ENCODE data around the gene EVX2.

Gene EVX2

DNA sequence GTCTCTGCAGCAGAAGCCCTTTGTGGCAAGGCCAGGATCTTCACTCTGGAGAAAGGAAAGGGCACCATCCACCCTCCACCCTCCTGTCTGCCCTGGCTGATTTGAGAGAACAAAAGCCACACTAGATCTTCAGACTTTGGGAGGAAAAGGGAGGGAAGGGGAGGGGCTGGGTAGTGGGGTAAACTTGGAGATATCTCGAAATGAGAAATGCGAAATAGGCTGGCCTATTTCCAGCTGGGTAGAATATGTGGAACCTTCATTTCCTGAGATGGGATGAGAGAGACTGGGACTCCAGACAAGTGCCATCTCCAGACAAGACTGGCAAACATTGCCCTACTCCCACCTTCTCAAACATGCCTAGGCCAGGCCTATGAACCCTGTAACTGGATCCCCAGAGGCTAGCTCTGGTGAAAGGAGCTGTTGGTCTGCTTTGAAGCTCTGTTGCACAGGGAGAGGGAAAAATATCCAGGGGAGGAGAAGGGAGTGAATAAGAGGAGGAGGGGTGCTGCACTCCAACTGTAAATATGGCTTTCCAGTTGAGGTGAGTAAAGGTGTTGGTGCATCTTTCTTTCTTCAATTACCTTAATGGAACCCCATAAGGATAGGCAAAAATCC is 17.6 kb upstream of the EVX2 start:
- H3K9me3 Mint-ChIP-seq, result peaks cover 5% of the 10 kb centered on the region
- ATAC-seq (replicated peaks; ENCODE audit: extremely low read depth, poor library complexity, severe bottlenecking), result no peak
- H3K36me3 Mint-ChIP-seq (ENCODE audit: insufficient read depth), result peaks cover 26% of the 10 kb centered on the region
- H3K27me3 Mint-ChIP-seq, result peaks cover 100% of the 10 kb centered on the region
- H3K4me1 Mint-ChIP-seq, result peaks cover 27% of the 10 kb centered on the region
- DNase-seq (ENCODE audit: low spot score in 2 of 2), result no peak
- H3K27ac Mint-ChIP-seq (ENCODE audit: low read depth), result no peak overlapping the region
- no peak overlapping the region for H3K4me3 Mint-ChIP-seq

DNA sequence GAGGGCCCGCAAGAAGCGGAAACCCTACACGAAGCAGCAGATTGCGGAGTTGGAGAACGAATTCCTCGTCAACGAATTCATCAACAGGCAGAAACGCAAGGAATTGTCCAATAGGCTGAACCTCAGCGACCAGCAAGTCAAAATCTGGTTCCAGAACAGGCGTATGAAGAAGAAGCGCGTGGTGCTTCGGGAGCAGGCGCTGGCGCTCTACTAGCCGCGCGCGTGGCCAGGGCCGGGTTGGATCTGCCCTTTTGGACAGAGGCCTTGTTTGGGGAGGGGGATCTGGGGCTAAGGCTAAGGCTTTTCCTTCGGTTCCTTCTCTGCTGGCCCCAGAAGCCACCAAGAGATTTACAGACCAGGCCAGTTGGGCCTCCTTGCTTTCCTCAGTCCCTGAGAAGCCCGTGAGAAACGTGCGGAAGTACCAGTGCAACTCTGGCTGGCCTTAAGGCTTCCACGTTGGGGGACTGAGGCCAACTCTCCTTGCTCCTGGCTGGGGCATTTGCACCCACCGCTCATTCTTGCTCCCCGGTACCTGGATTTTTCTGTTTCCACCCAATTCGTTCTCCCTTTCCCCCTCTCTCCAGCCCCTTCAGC is 16.9 kb upstream of the EVX2 start:
- peaks cover 20% of the 10 kb centered on the region for H3K36me3 Mint-ChIP-seq (ENCODE audit: insufficient read depth)
- no peaks in the 10 kb centered on the region for H3K9me3 Mint-ChIP-seq
- ATAC-seq (replicated peaks; ENCODE audit: extremely low read depth, poor library complexity, severe bottlenecking) (no peak), DNase-seq (ENCODE audit: low spot score in 2 of 2) (no peak)
- H3K4me1 Mint-ChIP-seq, result peaks cover 22% of the 10 kb centered on the region
- peaks cover 100% of the 10 kb centered on the region for H3K27me3 Mint-ChIP-seq
- H3K4me3 Mint-ChIP-seq, result no peak overlapping the region
- H3K27ac Mint-ChIP-seq (ENCODE audit: low read depth), result no peak overlapping the region

DNA sequence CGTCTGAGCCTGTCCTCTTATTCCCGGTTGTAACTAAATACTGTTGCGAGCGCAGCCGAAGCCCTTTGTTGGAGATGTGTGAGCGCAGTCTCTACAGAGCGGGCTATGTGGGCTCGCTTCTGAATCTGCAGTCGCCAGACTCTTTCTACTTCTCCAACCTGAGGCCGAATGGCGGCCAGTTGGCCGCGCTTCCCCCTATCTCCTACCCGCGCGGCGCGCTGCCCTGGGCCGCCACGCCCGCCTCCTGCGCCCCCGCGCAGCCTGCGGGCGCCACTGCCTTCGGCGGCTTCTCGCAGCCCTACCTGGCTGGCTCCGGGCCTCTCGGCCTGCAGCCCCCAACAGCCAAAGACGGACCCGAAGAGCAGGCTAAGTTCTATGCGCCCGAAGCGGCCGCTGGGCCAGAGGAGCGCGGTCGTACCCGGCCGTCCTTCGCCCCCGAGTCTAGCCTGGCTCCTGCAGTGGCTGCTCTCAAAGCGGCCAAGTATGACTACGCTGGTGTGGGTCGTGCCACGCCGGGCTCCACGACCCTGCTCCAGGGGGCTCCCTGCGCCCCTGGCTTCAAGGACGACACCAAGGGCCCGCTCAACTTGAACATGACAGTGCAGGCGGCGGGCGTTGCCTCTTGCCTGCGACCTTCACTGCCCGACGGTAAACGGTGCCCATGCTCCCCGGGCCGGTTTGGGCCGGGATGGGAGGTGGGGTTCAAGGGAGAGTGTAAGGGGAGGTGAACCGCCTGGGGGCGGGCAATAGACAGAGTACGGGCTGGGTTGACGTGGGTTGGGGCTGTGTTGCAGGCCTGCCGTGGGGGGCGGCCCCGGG is 16.2 kb upstream of the EVX2 start, which contains the start of gene HOXD12:
Gene HOXD12, plus strand, starts transcription at position 68 of the 819 bp plus-strand sequence. Its CDS starts 7 bp downstream, at position 75.
- Mint-ChIP-seq H3K9me3 (no peaks in the 10 kb centered on the region), H3K27ac (ENCODE audit: low read depth) (no peak within 1 kb of the TSS), H3K4me1 (peaks cover 20% of the 10 kb centered on the region), H3K36me3 (ENCODE audit: insufficient read depth) (peaks cover 18% of the 10 kb centered on the region), H3K27me3 (peaks cover 100% of the 10 kb centered on the region), H3K4me3 (peak within 1 kb of the TSS; percentile 75)
- DNase-seq (ENCODE audit: low spot score in 2 of 2), result no peak
- no peak for ATAC-seq (replicated peaks; ENCODE audit: extremely low read depth, poor library complexity, severe bottlenecking)

DNA sequence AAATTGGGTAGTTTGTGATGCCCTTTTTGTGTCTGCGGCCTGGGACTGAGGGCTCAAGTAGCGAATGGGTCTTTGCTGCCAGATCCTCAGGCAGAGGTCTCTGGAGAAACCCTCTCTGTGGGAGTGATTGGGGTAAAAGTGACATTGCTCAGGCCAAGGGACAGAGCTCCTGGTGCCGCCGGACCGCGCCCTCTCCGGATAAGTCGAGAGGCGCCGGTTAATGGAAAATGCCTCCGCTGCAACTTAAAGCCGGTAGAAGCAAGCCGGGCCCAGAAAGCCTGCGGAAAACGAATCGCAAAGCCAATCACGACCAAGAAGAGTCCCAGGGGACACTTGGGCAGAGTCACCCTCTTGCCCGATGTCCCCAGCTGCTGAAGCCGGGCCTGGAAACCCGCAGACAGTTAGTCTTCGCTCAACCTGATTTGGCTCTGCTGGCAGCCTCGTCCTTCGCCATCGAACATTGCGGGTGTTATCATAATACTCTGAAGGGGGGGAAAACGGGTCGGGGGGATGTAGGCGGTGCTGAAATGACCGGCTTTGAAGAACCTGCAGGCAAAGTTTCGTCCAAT is 15.5 kb upstream of the EVX2 start:
- no peaks in the 10 kb centered on the region for H3K9me3 Mint-ChIP-seq

DNA sequence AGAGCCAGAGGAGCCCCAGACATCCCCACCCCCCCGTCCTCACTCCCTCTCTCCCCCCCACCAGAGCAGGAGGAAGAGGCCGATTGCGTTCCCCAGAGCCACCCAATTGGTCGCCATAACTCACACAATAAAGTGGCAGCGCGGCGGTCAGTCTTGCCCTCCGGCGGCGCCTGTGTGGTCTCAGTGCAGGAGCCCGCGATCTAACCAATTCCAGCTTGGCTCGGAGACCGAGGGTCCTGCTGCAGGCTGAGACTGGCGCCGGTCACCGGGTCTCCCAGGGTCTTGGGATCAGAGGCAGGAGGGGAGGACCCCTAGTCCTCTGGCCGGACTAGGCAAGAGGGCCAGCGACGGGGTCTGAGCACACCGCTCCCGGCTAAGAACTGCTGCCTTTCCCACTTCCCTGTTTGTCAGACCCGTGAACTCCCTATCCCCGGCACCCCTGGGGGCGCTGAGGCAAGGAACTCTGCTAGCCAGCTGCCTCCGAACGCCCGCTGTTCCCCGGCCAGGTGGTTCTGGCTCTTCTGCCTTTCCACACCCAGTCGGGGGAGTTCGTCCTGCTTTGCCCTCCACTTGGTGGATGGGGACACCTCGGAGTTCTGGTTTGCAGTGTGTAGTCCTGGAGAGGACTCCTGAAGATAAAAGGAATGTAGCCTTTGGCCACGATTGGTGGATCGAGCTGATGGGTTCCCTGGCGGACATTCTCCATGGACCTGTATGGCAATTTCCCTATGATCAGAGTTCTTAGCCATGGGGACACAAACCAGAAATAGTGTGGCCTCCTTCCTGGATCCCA is 14.8 kb upstream of the EVX2 start:
- H3K4me3 Mint-ChIP-seq, result peak overlapping the region; percentile 75
- DNase-seq (ENCODE audit: low spot score in 2 of 2), result no peak
- no peak overlapping the region for H3K27ac Mint-ChIP-seq (ENCODE audit: low read depth)
- ATAC-seq (replicated peaks; ENCODE audit: extremely low read depth, poor library complexity, severe bottlenecking), result no peak
- H3K9me3 Mint-ChIP-seq, result no peaks in the 10 kb centered on the region
- peaks cover 17% of the 10 kb centered on the region for H3K36me3 Mint-ChIP-seq (ENCODE audit: insufficient read depth)
- H3K4me1 Mint-ChIP-seq, result peaks cover 21% of the 10 kb centered on the region
- peaks cover 100% of the 10 kb centered on the region for H3K27me3 Mint-ChIP-seq

More for the DNA sequence above, 15.5 kb upstream of the EVX2 start:
- peaks cover 16% of the 10 kb centered on the region for H3K36me3 Mint-ChIP-seq (ENCODE audit: insufficient read depth)
- no peak overlapping the region for H3K27ac Mint-ChIP-seq (ENCODE audit: low read depth)
- H3K27me3 Mint-ChIP-seq, result peaks cover 100% of the 10 kb centered on the region
- no peak overlapping the region for H3K4me3 Mint-ChIP-seq
- ATAC-seq (replicated peaks; ENCODE audit: extremely low read depth, poor library complexity, severe bottlenecking), result no peak
- peaks cover 16% of the 10 kb centered on the region for H3K4me1 Mint-ChIP-seq
- DNase-seq (ENCODE audit: low spot score in 2 of 2), result no peak

DNA sequence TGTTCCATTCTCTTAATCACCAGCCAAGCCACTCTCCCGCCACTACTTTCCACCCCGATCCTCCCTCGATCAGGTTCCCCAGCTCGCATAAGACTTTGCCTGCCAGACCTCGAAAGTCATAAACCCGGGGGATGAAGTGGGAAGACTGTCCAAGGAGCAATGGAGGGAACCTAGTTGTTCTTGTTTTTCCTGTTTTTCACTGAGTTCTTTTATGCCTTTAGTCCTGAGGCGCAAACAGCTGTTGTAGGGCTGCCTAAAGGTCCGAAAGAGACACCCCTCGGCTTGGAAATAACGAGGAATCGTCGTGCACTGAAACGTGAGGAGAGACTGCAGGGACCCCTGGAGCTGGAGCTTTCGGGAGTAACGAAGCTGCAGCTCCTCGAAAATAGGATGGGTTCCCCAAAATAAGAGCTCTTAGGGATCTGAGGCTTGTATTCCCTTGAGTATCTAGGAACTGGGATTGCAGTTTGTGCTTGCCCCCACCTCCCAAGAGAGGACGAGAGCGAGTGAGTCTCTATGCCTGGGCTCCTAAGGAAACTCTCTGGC is 14.1 kb upstream of the EVX2 start:
- peaks cover 22% of the 10 kb centered on the region for H3K4me1 Mint-ChIP-seq
- H3K4me3 Mint-ChIP-seq, result peak overlapping the region; percentile 75
- DNase-seq (ENCODE audit: low spot score in 2 of 2), result no peak
- H3K9me3 Mint-ChIP-seq, result no peaks in the 10 kb centered on the region
- no peak for ATAC-seq (replicated peaks; ENCODE audit: extremely low read depth, poor library complexity, severe bottlenecking)
- no peak overlapping the region for H3K27ac Mint-ChIP-seq (ENCODE audit: low read depth)
- peaks cover 19% of the 10 kb centered on the region for H3K36me3 Mint-ChIP-seq (ENCODE audit: insufficient read depth)
- H3K27me3 Mint-ChIP-seq, result peaks cover 99% of the 10 kb centered on the region

DNA sequence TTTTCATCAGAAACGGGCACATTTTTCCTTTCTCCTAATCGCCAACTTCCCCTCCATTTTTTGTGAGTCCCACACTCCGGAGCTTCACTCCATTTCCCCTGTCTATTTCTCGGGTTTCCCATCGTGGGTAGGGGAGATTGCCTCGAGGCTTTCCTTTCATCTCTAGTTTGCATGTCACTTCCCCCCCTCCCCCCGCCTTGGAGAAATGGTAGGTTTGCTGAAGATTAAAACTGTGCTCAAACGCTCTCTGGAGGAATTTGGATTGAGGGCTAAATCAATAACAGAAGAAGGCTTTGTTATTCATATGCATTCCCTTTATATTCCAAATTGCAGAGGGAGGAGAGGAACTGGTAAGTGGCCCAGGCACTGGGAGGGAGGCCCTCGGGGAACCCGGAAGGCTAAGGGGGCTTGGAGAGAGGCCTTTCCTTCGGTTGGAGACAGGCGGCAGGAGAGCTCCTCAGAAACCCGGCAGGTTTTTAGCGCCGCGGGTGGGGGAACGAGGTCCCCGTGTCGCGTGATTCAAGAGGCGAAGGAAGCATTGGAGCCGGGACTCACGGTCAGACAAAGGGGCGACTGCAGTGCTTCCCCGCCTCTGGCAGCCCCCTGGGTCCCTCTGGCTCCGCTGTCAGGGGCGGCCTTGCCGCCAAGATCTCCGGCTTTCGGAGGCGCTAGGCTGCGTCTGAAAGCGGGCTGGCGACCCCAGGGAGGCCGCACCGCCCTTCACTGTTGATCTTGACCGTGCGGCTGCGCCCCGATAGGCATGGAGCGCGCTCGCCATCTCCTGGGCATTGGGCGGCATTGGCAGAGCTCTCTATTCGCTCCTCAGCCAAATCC is 13.4 kb upstream of the EVX2 start:
- Mint-ChIP-seq H3K27ac (ENCODE audit: low read depth) (no peak overlapping the region), H3K4me1 (peaks cover 22% of the 10 kb centered on the region), H3K4me3 (peak overlapping the region; percentile 75), H3K36me3 (ENCODE audit: insufficient read depth) (peaks cover 20% of the 10 kb centered on the region), H3K9me3 (no peaks in the 10 kb centered on the region), H3K27me3 (peaks cover 95% of the 10 kb centered on the region)
- DNase-seq (ENCODE audit: low spot score in 2 of 2) (peak in 1 of 2 donors; percentile 42), ATAC-seq (replicated peaks; ENCODE audit: extremely low read depth, poor library complexity, severe bottlenecking) (peak; percentile 58)

DNA sequence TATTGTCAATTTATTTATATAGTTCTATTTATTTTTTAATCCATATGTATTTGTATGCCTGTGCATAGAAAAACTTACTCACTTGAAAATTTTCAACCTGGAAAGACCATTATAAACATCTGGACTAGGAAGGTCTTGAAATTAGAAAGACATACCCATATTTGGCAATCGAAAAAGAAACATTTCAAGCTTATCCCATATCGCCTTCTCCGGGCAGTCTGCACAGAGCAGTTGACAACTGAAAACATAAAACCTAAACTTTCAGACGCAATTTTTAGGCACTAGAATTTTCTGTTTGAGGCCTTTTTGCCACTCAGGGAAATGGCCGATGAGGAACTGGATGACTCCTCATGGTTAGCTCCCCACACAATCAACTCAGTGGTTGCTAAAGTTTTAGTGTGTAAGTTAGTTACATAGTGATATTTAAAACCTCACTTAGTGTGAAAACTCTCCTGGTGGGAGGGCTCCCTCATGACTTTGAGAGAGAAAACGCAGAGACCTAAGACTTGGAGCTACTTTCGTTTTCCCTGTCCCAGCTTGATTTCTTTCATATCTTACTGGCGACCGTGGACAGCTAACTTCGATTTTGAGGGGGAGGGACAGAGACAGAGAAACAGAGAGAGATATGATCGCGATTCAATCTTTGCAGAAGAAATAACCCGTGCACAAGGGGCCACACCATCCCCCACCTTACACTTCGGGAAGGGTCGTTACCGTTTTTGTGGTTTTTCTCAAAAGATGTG is 12.7 kb upstream of the EVX2 start:
- H3K9me3 Mint-ChIP-seq, result no peaks in the 10 kb centered on the region
- peaks cover 95% of the 10 kb centered on the region for H3K27me3 Mint-ChIP-seq
- ATAC-seq (replicated peaks; ENCODE audit: extremely low read depth, poor library complexity, severe bottlenecking) (no peak), DNase-seq (ENCODE audit: low spot score in 2 of 2) (no peak)
- H3K27ac Mint-ChIP-seq (ENCODE audit: low read depth), result no peak overlapping the region
- peak overlapping the region; percentile 75 for H3K4me3 Mint-ChIP-seq
- H3K36me3 Mint-ChIP-seq (ENCODE audit: insufficient read depth), result peaks cover 28% of the 10 kb centered on the region
- H3K4me1 Mint-ChIP-seq, result peaks cover 22% of the 10 kb centered on the region

DNA sequence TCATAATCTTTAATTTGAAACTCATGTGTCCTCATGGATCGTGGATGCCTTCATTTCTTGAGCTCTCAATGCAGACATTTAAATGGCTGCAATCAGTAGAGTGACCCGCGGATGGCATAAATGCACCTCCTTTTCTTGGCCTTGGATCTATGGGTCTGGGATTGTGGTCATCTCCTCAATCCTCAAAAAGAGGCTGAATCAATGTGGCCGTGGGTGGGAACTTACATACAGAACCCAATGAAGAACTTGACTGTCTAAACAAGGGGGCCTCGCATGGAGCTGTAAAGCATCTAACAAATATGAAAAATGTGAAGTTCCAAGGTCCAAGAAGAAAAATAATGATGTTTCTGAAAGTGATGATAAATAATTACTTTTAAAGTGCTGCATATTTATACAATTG is 11.7 kb upstream of the EVX2 start:
- Mint-ChIP-seq H3K4me1 (peaks cover 22% of the 10 kb centered on the region), H3K4me3 (no peak overlapping the region), H3K36me3 (ENCODE audit: insufficient read depth) (peaks cover 28% of the 10 kb centered on the region), H3K27me3 (peaks cover 95% of the 10 kb centered on the region), H3K9me3 (no peaks in the 10 kb centered on the region), H3K27ac (ENCODE audit: low read depth) (no peak overlapping the region)
- DNase-seq (ENCODE audit: low spot score in 2 of 2), result no peak
- no peak for ATAC-seq (replicated peaks; ENCODE audit: extremely low read depth, poor library complexity, severe bottlenecking)

DNA sequence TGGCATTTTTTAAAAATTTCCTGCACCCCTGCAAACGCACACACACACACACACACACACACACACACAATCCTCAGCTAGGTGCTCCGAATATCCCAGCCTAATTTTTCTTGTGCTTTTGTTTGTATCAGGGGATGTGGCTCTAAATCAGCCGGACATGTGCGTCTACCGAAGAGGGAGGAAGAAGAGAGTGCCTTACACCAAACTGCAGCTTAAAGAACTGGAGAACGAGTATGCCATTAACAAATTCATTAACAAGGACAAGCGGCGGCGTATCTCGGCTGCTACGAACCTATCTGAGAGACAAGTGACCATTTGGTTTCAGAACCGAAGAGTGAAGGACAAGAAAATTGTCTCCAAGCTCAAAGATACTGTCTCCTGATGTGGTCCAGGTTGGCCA is 10.6 kb upstream of the EVX2 start:
- Mint-ChIP-seq H3K9me3 (no peaks in the 10 kb centered on the region), H3K4me1 (peaks cover 22% of the 10 kb centered on the region), H3K27ac (ENCODE audit: low read depth) (no peak overlapping the region), H3K36me3 (ENCODE audit: insufficient read depth) (peaks cover 27% of the 10 kb centered on the region), H3K27me3 (peaks cover 95% of the 10 kb centered on the region), H3K4me3 (peak overlapping the region; percentile 50)
- DNase-seq (ENCODE audit: low spot score in 2 of 2) (no peak), ATAC-seq (replicated peaks; ENCODE audit: extremely low read depth, poor library complexity, severe bottlenecking) (no peak)

DNA sequence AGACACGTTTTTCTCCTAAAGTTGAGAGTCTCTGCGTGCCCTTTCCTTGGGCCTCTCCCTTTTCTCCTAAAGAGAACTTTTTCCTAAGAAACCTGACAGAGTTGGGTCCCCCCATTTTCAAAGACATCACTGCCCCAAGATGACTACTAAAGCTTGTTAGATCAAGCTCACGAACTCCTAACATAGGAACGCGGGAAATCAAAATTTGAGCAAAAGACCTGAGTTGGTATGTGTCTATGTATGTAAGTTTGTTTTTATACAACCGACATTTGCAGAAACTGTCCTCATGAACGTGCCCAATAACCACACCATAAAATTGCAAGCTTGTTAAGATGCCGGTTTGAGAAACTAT is 10.1 kb upstream of the EVX2 start:
- ATAC-seq (replicated peaks; ENCODE audit: extremely low read depth, poor library complexity, severe bottlenecking) (no peak), DNase-seq (ENCODE audit: low spot score in 2 of 2) (no peak)
- Mint-ChIP-seq H3K27me3 (peaks cover 95% of the 10 kb centered on the region), H3K36me3 (ENCODE audit: insufficient read depth) (peaks cover 22% of the 10 kb centered on the region), H3K4me1 (peaks cover 22% of the 10 kb centered on the region), H3K27ac (ENCODE audit: low read depth) (peak overlapping the region; percentile 64), H3K4me3 (peak overlapping the region; percentile 47), H3K9me3 (no peaks in the 10 kb centered on the region)

Data from central memory CD8-positive, alpha-beta T cell (primary cell).